ENCODE data around the gene TIMM10. TPM values are rescaled to one million over a fixed set of nuclear protein-coding genes. Genes with fewer than 3 reads are reported as not detected.

TIMM10 gene
- total and polyA plus RNA-seq, 2 donors, result 46.3 to 49.3 TPM

GRCh38 chr11:57514538-57515331 lies 15.8 kb downstream of the TIMM10 start:
- DNase-seq (ENCODE audit: low read depth in 6 of 9, low spot score in 9 of 9), result peak in 1 of 9 donors; percentile 40
- WGBS, result under 1% methylated on average over 57 of the region's 57 CpGs
- H3K9me3 ChIP-seq (ENCODE audit: control insufficient read depth in 2 of 2, insufficient read depth in 1 of 2, low read length in 1 of 2), result no peaks in the 10 kb centered on the region
- no peak overlapping the region for H3K27ac ChIP-seq (ENCODE audit: low read depth in 1 of 2, low read length in 1 of 2)
- peaks cover 13 to 49% of the 10 kb centered on the region in 2 donors for H3K27me3 ChIP-seq (ENCODE audit: control insufficient read depth in 2 of 2, insufficient read depth in 1 of 2, low read length in 1 of 2)
- peak overlapping the region; percentile 49 to 62 for H3K4me3 ChIP-seq (ENCODE audit: low read length in 2 of 2)
- no peaks in the 10 kb centered on the region for H3K36me3 ChIP-seq (ENCODE audit: control insufficient read depth in 2 of 2, insufficient read depth in 2 of 2, low read length in 1 of 2)
- H3K4me1 ChIP-seq (ENCODE audit: control insufficient read depth in 2 of 2, insufficient read depth in 2 of 2, low read length in 2 of 2), result peaks cover 2 to 21% of the 10 kb centered on the region in 2 donors

- WGBS, result 23% methylated on average over 35 of the region's 35 CpGs
- Histone ChIP-seq H3K4me3 (ENCODE audit: low read length in 2 of 2) (peak overlapping the region; percentile 49 to 62), H3K27ac (ENCODE audit: low read depth in 1 of 2, low read length in 1 of 2) (no peak overlapping the region), H3K9me3 (ENCODE audit: control insufficient read depth in 2 of 2, insufficient read depth in 1 of 2, low read length in 1 of 2) (no peaks in the 10 kb centered on the region), H3K27me3 (ENCODE audit: control insufficient read depth in 2 of 2, insufficient read depth in 1 of 2, low read length in 1 of 2) (peaks cover 13 to 49% of the 10 kb centered on the region in 2 donors), H3K36me3 (ENCODE audit: control insufficient read depth in 2 of 2, insufficient read depth in 2 of 2, low read length in 1 of 2) (no peaks in the 10 kb centered on the region), H3K4me1 (ENCODE audit: control insufficient read depth in 2 of 2, insufficient read depth in 2 of 2, low read length in 2 of 2) (peaks cover 2 to 21% of the 10 kb centered on the region in 2 donors)
- DNase-seq (ENCODE audit: low read depth in 6 of 9, low spot score in 9 of 9), result peak in 1 of 9 donors; percentile 30
These were observed 16.5 kb downstream of the TIMM10 start for GRCh38 chr11:57513911-57514537.

- no peak for DNase-seq (ENCODE audit: low read depth in 6 of 9, low spot score in 9 of 9)
- Histone ChIP-seq H3K4me1 (ENCODE audit: control insufficient read depth in 2 of 2, insufficient read depth in 2 of 2, low read length in 2 of 2) (peaks cover 2 to 21% of the 10 kb centered on the region in 2 donors), H3K36me3 (ENCODE audit: control insufficient read depth in 2 of 2, insufficient read depth in 2 of 2, low read length in 1 of 2) (no peaks in the 10 kb centered on the region), H3K27ac (ENCODE audit: low read depth in 1 of 2, low read length in 1 of 2) (no peak overlapping the region), H3K27me3 (ENCODE audit: control insufficient read depth in 2 of 2, insufficient read depth in 1 of 2, low read length in 1 of 2) (peaks cover 13 to 49% of the 10 kb centered on the region in 2 donors), H3K4me3 (ENCODE audit: low read length in 2 of 2) (no peak overlapping the region), H3K9me3 (ENCODE audit: control insufficient read depth in 2 of 2, insufficient read depth in 1 of 2, low read length in 1 of 2) (no peaks in the 10 kb centered on the region)
- WGBS, result 77% methylated on average over 1 of the region's 1 CpG
These were observed 17.1 kb downstream of the TIMM10 start for GRCh38 chr11:57513452-57513795.

GRCh38 chr11:57512646-57513451 lies 17.7 kb downstream of the TIMM10 start:
- Histone ChIP-seq H3K27ac (ENCODE audit: low read depth in 1 of 2, low read length in 1 of 2) (no peak overlapping the region), H3K4me1 (ENCODE audit: control insufficient read depth in 2 of 2, insufficient read depth in 2 of 2, low read length in 2 of 2) (peaks cover 2 to 21% of the 10 kb centered on the region in 2 donors), H3K4me3 (ENCODE audit: low read length in 2 of 2) (no peak overlapping the region), H3K9me3 (ENCODE audit: control insufficient read depth in 2 of 2, insufficient read depth in 1 of 2, low read length in 1 of 2) (no peaks in the 10 kb centered on the region), H3K27me3 (ENCODE audit: control insufficient read depth in 2 of 2, insufficient read depth in 1 of 2, low read length in 1 of 2) (peaks cover 13 to 48% of the 10 kb centered on the region in 2 donors), H3K36me3 (ENCODE audit: control insufficient read depth in 2 of 2, insufficient read depth in 2 of 2, low read length in 1 of 2) (no peaks in the 10 kb centered on the region)
- 95% methylated on average over 12 of the region's 12 CpGs for WGBS
- no peak for DNase-seq (ENCODE audit: low read depth in 6 of 9, low spot score in 9 of 9)

- 92% methylated on average over 6 of the region's 6 CpGs for WGBS
- H3K9me3 ChIP-seq (ENCODE audit: control insufficient read depth in 2 of 2, insufficient read depth in 1 of 2, low read length in 1 of 2), result no peaks in the 10 kb centered on the region
- peaks cover 2 to 21% of the 10 kb centered on the region in 2 donors for H3K4me1 ChIP-seq (ENCODE audit: control insufficient read depth in 2 of 2, insufficient read depth in 2 of 2, low read length in 2 of 2)
- H3K36me3 ChIP-seq (ENCODE audit: control insufficient read depth in 2 of 2, insufficient read depth in 2 of 2, low read length in 1 of 2), result no peaks in the 10 kb centered on the region
- H3K27ac ChIP-seq (ENCODE audit: low read depth in 1 of 2, low read length in 1 of 2), result no peak overlapping the region
- no peak overlapping the region for H3K4me3 ChIP-seq (ENCODE audit: low read length in 2 of 2)
- peaks cover 13 to 39% of the 10 kb centered on the region in 2 donors for H3K27me3 ChIP-seq (ENCODE audit: control insufficient read depth in 2 of 2, insufficient read depth in 1 of 2, low read length in 1 of 2)
- no peak for DNase-seq (ENCODE audit: low read depth in 6 of 9, low spot score in 9 of 9)
These were observed 18.7 kb downstream of the TIMM10 start for GRCh38 chr11:57511741-57512430.

GRCh38 chr11:57508341-57509170 lies 22.0 kb downstream of the TIMM10 start:
- H3K27me3 ChIP-seq (ENCODE audit: control insufficient read depth in 2 of 2, insufficient read depth in 1 of 2, low read length in 1 of 2), result peaks cover 0 to 7% of the 10 kb centered on the region in 2 donors
- no peaks in the 10 kb centered on the region for H3K36me3 ChIP-seq (ENCODE audit: control insufficient read depth in 2 of 2, insufficient read depth in 2 of 2, low read length in 1 of 2)
- H3K4me3 ChIP-seq (ENCODE audit: low read length in 2 of 2), result no peak overlapping the region
- no peak overlapping the region for H3K27ac ChIP-seq (ENCODE audit: low read depth in 1 of 2, low read length in 1 of 2)
- DNase-seq (ENCODE audit: low read depth in 6 of 9, low spot score in 9 of 9), result no peak
- WGBS, result 95% methylated on average over 7 of the region's 7 CpGs
- H3K4me1 ChIP-seq (ENCODE audit: control insufficient read depth in 2 of 2, insufficient read depth in 2 of 2, low read length in 2 of 2), result no peaks in the 10 kb centered on the region
- H3K9me3 ChIP-seq (ENCODE audit: control insufficient read depth in 2 of 2, insufficient read depth in 1 of 2, low read length in 1 of 2), result no peaks in the 10 kb centered on the region

GRCh38 chr11:57506522-57506921 lies 24.0 kb downstream of the TIMM10 start:
- Histone ChIP-seq H3K9me3 (ENCODE audit: control insufficient read depth in 2 of 2, insufficient read depth in 1 of 2, low read length in 1 of 2) (no peaks in the 10 kb centered on the region), H3K27me3 (ENCODE audit: control insufficient read depth in 2 of 2, insufficient read depth in 1 of 2, low read length in 1 of 2) (no peaks in the 10 kb centered on the region), H3K27ac (ENCODE audit: low read depth in 1 of 2, low read length in 1 of 2) (no peak overlapping the region), H3K4me3 (ENCODE audit: low read length in 2 of 2) (no peak overlapping the region), H3K4me1 (ENCODE audit: control insufficient read depth in 2 of 2, insufficient read depth in 2 of 2, low read length in 2 of 2) (no peaks in the 10 kb centered on the region), H3K36me3 (ENCODE audit: control insufficient read depth in 2 of 2, insufficient read depth in 2 of 2, low read length in 1 of 2) (no peaks in the 10 kb centered on the region)
- 98% methylated on average over 1 of the region's 1 CpG for WGBS
- DNase-seq (ENCODE audit: low read depth in 6 of 9, low spot score in 9 of 9), result no peak

- Histone ChIP-seq H3K27ac (ENCODE audit: low read depth in 1 of 2, low read length in 1 of 2) (no peak overlapping the region), H3K27me3 (ENCODE audit: control insufficient read depth in 2 of 2, insufficient read depth in 1 of 2, low read length in 1 of 2) (no peaks in the 10 kb centered on the region)
These were observed 26.0 kb downstream of the TIMM10 start for GRCh38 chr11:57504511-57504910.

More at GRCh38 chr11:57504511-57504910, 26.0 kb downstream of the TIMM10 start:
- H3K4me3 ChIP-seq (ENCODE audit: low read length in 2 of 2), result no peak overlapping the region
- no peaks in the 10 kb centered on the region for H3K36me3 ChIP-seq (ENCODE audit: control insufficient read depth in 2 of 2, insufficient read depth in 2 of 2, low read length in 1 of 2)
- no peak for DNase-seq (ENCODE audit: low read depth in 6 of 9, low spot score in 9 of 9)
- no peaks in the 10 kb centered on the region for H3K9me3 ChIP-seq (ENCODE audit: control insufficient read depth in 2 of 2, insufficient read depth in 1 of 2, low read length in 1 of 2)
- WGBS, result 97% methylated on average over 4 of the region's 4 CpGs
- peaks cover 0 to 7% of the 10 kb centered on the region in 2 donors for H3K4me1 ChIP-seq (ENCODE audit: control insufficient read depth in 2 of 2, insufficient read depth in 2 of 2, low read length in 2 of 2)
